ENCODE data around the gene PUS3.

DNA sequence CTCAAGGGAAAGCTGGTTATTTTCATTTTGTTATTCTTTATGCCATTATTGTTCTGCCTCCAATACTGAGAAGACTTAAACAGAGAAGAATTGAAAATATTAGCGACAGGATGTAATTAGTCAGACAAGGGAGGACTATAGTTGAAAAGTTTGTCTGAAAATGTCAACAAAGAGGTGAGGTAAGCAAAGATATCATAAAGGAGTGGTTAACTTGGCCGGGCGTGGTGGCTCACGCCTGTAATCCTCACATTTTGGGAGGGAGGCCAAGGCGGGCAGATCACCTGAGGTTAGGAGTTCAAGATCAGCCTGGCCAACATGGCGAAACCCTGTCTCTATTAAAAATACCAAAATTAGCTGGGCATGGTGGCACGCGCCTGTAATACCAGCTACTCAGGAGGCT lies 19.6 kb downstream of the PUS3 start:
- TF ChIP-seq YY1 (IDR thresholded peaks at IDR 0.05; ENCODE audit: insufficient read depth, insufficient read length): no peak
- TF ChIP-seq SUZ12 (IDR thresholded peaks at IDR 0.05; ENCODE audit: extremely low read depth, insufficient read depth, insufficient read length): no peak

Data from NT2/D1 (cell line).